ENCODE results near the gene OSMR.
"Not testable (repeated sequence)": the region's sequence is repeated elsewhere in the genome, so short reads cannot be mapped to it uniquely, and the experiment has no call there.

The OSMR gene

GRCh38 chr5:38831117-38831516 lies 14.7 kb upstream of the OSMR start:
- no peak for DNase-seq (ENCODE audit: low read depth)

GRCh38 chr5:38831909-38832308 lies 13.9 kb upstream of the OSMR start:
- DNase-seq (ENCODE audit: low read depth): no peak

GRCh38 chr5:38832810-38833209 lies 13.0 kb upstream of the OSMR start:
- no peak for DNase-seq (ENCODE audit: low read depth)

- no peak for DNase-seq (ENCODE audit: low read depth)
Observed at GRCh38 chr5:38835887-38836286, 9.9 kb upstream of the OSMR start.

GRCh38 chr5:38837416-38837815 lies 8.4 kb upstream of the OSMR start:
- DNase-seq (ENCODE audit: low read depth): no peak

- no peak for DNase-seq (ENCODE audit: low read depth)
Observed at GRCh38 chr5:38837932-38838331, 7.9 kb upstream of the OSMR start.

GRCh38 chr5:38843665-38844064 lies 2.1 kb upstream of the OSMR start:
- DNase-seq (ENCODE audit: low read depth): no peak

GRCh38 chr5:38846379-38847011 lies 683 bp downstream of the OSMR start:
- DNase-seq (ENCODE audit: low read depth): no peak

- no peak for DNase-seq (ENCODE audit: low read depth)
Observed at GRCh38 chr5:38847559-38848347, 1.9 kb downstream of the OSMR start.

GRCh38 chr5:38848637-38849036 lies 2.8 kb downstream of the OSMR start:
- DNase-seq (ENCODE audit: low read depth): no peak

- DNase-seq (ENCODE audit: low read depth): not testable (repeated sequence)
Observed at GRCh38 chr5:38851640-38852039, 5.8 kb downstream of the OSMR start.

GRCh38 chr5:38853753-38854470 lies 8.1 kb downstream of the OSMR start:
- DNase-seq (ENCODE audit: low read depth): no peak

- no peak for DNase-seq (ENCODE audit: low read depth)
Observed at GRCh38 chr5:38854907-38855306, 9.1 kb downstream of the OSMR start.

GRCh38 chr5:38856660-38857059 lies 10.8 kb downstream of the OSMR start:
- no peak for DNase-seq (ENCODE audit: low read depth)

- no peak for DNase-seq (ENCODE audit: low read depth)
Observed at GRCh38 chr5:38858839-38859238, 13.0 kb downstream of the OSMR start.

GRCh38 chr5:38861986-38862770 lies 16.4 kb downstream of the OSMR start:
- DNase-seq (ENCODE audit: low read depth): not testable (repeated sequence)

GRCh38 chr5:38866362-38867031 lies 20.7 kb downstream of the OSMR start:
- DNase-seq (ENCODE audit: low read depth): no peak

- no peak for DNase-seq (ENCODE audit: low read depth)
Observed at GRCh38 chr5:38867032-38867398, 21.2 kb downstream of the OSMR start.

GRCh38 chr5:38867416-38867815 lies 21.6 kb downstream of the OSMR start:
- no peak for DNase-seq (ENCODE audit: low read depth)

- no peak for DNase-seq (ENCODE audit: low read depth)
Observed at GRCh38 chr5:38870595-38870994, 24.8 kb downstream of the OSMR start.

GRCh38 chr5:38871058-38871605 lies 25.3 kb downstream of the OSMR start:
- DNase-seq (ENCODE audit: low read depth): no peak
